GM19468 (cell line): ENCODE measurements around the gene RNF123.

Experiments
- ATAC-seq: cut with Tn5 transposase; IDR thresholded peaks from one replicate; pipeline ENCODE4 v1.9.1; 2021; ENCODE audit warnings: mild to moderate bottlenecking, moderate library complexity, moderate number of reproducible peaks; ENCODE audit not compliant: unreplicated experiment; ENCODE audit errors: extremely low read depth

Gene RNF123

GRCh38 chr3:49689046-49689907, at the start of gene RNF123, which contains the start of gene MST1:
TSS of gene RNF123 (plus strand) at chr3:49689557. CDS start at chr3:49691166, 1,609 bp downstream.
TSS of gene MST1 (minus strand) at chr3:49689474. CDS start at chr3:49688691, 783 bp downstream.
- no peak for ATAC-seq

GRCh38 chr3:49641292-49641691, 48.1 kb upstream of the RNF123 start:
- no peak for ATAC-seq

GRCh38 chr3:49641921-49642707, 47.2 kb upstream of the RNF123 start:
- no peak for ATAC-seq

GRCh38 chr3:49642708-49643145, 46.6 kb upstream of the RNF123 start:
- ATAC-seq: no peak

GRCh38 chr3:49644684-49645083, 44.7 kb upstream of the RNF123 start:
- ATAC-seq: no peak

GRCh38 chr3:49646236-49646635, 43.1 kb upstream of the RNF123 start:
- no peak for ATAC-seq

GRCh38 chr3:49647741-49648140, 41.6 kb upstream of the RNF123 start:
- no peak for ATAC-seq

GRCh38 chr3:49648354-49649019, 40.9 kb upstream of the RNF123 start:
- ATAC-seq: no peak

GRCh38 chr3:49649576-49649975, 39.8 kb upstream of the RNF123 start:
- no peak for ATAC-seq

- ATAC-seq: no peak
These were observed 39.2 kb upstream of the RNF123 start for GRCh38 chr3:49650177-49650576.

- no peak for ATAC-seq
These were observed 38.7 kb upstream of the RNF123 start for GRCh38 chr3:49650637-49651036.

GRCh38 chr3:49652218-49652902, 37.0 kb upstream of the RNF123 start:
- ATAC-seq: no peak

GRCh38 chr3:49652903-49653415, 36.4 kb upstream of the RNF123 start:
- no peak for ATAC-seq

GRCh38 chr3:49653621-49654020, 35.7 kb upstream of the RNF123 start:
- ATAC-seq: no peak

- no peak for ATAC-seq
These were observed 35.1 kb upstream of the RNF123 start for GRCh38 chr3:49654176-49654825.

GRCh38 chr3:49654955-49655556, 34.3 kb upstream of the RNF123 start:
- ATAC-seq: no peak

- ATAC-seq: no peak
These were observed 33.5 kb upstream of the RNF123 start for GRCh38 chr3:49655731-49656285.

GRCh38 chr3:49656541-49657112, 32.7 kb upstream of the RNF123 start:
- no peak for ATAC-seq
